Endothelial cell of umbilical vein (primary cell): ENCODE measurements around the gene NUP62. TPM values are rescaled to one million over a fixed set of nuclear protein-coding genes. Genes with fewer than 3 reads are reported as not detected.
A peak's percentile ranks its signal among the peaks of the same experiment; 100 is the strongest.

Experiments
- BruUV-seq: library from RNA; stranded (reverse); fragments of 400-500 nt; replicated peaks from 2 replicates; lab custom pipeline; 2021; lab: Mats Ljungman, UMichigan
- CTCF ChIA-PET: fragments of 300-600, 350-600 bp; sonication (Branson Sonifier 250); formaldehyde crosslinking; loops from one replicate; lab custom pipeline; 2021; ENCODE audit warnings: antibody characterized with exemption, inconsistent platforms; lab: Charles Lee
- POLR2A ChIA-PET: fragments of 300-600, 350-600 bp; sonication (Branson Sonifier 250); formaldehyde crosslinking; loops from one replicate; lab custom pipeline; 2021; ENCODE audit warnings: antibody characterized with exemption, inconsistent platforms; lab: Charles Lee
- DNase-seq: peaks from one replicate; pipeline ENCODE4 v3.0.0-alpha.2; 2011; ENCODE audit warnings: low read depth, low spot score
- FAIRE-seq: peaks from 2 replicates; lab custom pipeline; 2011; peaks lifted over from hg19 to GRCh38; lab: Jason Lieb, UNC
- H2AFZ ChIP-seq: 2 replicates; pipeline ENCODE4 v1.6.0; 2012; ENCODE audit warnings: low read depth, low read length, control low read depth, inconsistent platforms
- H3K27ac ChIP-seq: 2 replicates; pipeline ENCODE4 v1.5.1; 2011; ENCODE audit warnings: low read depth, mild to moderate bottlenecking, control low read depth, low read length, moderate library complexity; ENCODE audit not compliant: insufficient read depth
- H3K27me3 ChIP-seq, 2 experiments: 2 replicates each; pipeline versions ENCODE4 v1.6.0 to v1.6.1; 2011; ENCODE audit warnings: low read length in 2 of 2, mixed read lengths in 1 of 2; ENCODE audit not compliant: control insufficient read depth in 2 of 2, insufficient read depth in 2 of 2
- H3K36me3 ChIP-seq, 2 experiments: 2 replicates in 1 of 2; 3 replicates in 1 of 2; pipeline ENCODE4 v1.5.1; 2011; ENCODE audit warnings: low read length in 2 of 2, mild to moderate bottlenecking in 1 of 2, moderate library complexity in 1 of 2; ENCODE audit not compliant: control insufficient read depth in 2 of 2, insufficient read depth in 2 of 2; ENCODE audit errors: extremely low read depth in 1 of 2
- H3K4me1 ChIP-seq: 3 replicates; pipeline ENCODE4 v1.5.1; 2011; ENCODE audit warnings: mild to moderate bottlenecking, low read length; ENCODE audit not compliant: control insufficient read depth, insufficient read depth; ENCODE audit errors: extremely low read depth
- H3K4me2 ChIP-seq: 2 replicates; pipeline ENCODE4 v1.6.1; 2011; ENCODE audit warnings: low read length, control low read depth, mixed read lengths; ENCODE audit not compliant: insufficient read depth
- H3K4me3 ChIP-seq, 3 experiments: fragments of 200-600 bp in 1 of 3; sonication (generic), shearing (Covaris generic) in 1 of 3; replicated peaks in 1 of 3; 2 replicates each; pipeline ENCODE4 v1.5.1; 2011 to 2016; ENCODE audit warnings: control low read depth in 3 of 3, low read length in 3 of 3, mild to moderate bottlenecking in 2 of 3, inconsistent platforms in 1 of 3, low read depth in 1 of 3, moderate library complexity in 1 of 3; ENCODE audit not compliant: insufficient read depth in 1 of 3
- H3K79me2 ChIP-seq: 2 replicates; pipeline ENCODE4 v1.6.0; 2012; ENCODE audit warnings: low read length, inconsistent platforms; ENCODE audit not compliant: control insufficient read depth, insufficient read depth
- H3K9ac ChIP-seq: replicated peaks from 2 replicates; pipeline ENCODE3; 2011; ENCODE audit warnings: low read length, control low read depth; ENCODE audit not compliant: insufficient read depth; ENCODE audit errors: extremely low read depth
- H3K9me1 ChIP-seq: replicated peaks from 3 replicates; pipeline ENCODE4 v1.6.0; 2011; ENCODE audit warnings: mild to moderate bottlenecking, low read length; ENCODE audit not compliant: control insufficient read depth, insufficient read depth; ENCODE audit errors: extremely low read depth
- H3K9me3 ChIP-seq: replicated peaks from 2 replicates; pipeline ENCODE4 v1.5.1; 2012; ENCODE audit warnings: low read length, inconsistent platforms; ENCODE audit not compliant: control insufficient read depth, insufficient read depth
- H4K20me1 ChIP-seq: replicated peaks from 2 replicates; pipeline ENCODE3; 2011; ENCODE audit warnings: mild to moderate bottlenecking, low read length; ENCODE audit not compliant: control insufficient read depth, insufficient read depth; ENCODE audit errors: extremely low read depth
- FOS ChIP-seq: IDR thresholded peaks from 2 replicates; pipeline ENCODE4 v1.6.1; 2011; ENCODE audit warnings: mild to moderate bottlenecking, low read length, moderate library complexity, borderline replicate concordance; ENCODE audit not compliant: insufficient read depth
- MYC ChIP-seq: IDR thresholded peaks from one replicate; pipeline ENCODE4 v1.6.1; 2011; ENCODE audit warnings: mild to moderate bottlenecking, low read depth, low read length
- POLR2A ChIP-seq: IDR thresholded peaks from 2 replicates; pipeline ENCODE4 v1.6.1; 2012; ENCODE audit warnings: low read depth, mild to moderate bottlenecking, control low read depth, low read length
- POLR2AphosphoS5 ChIP-seq: IDR thresholded peaks from 2 replicates; pipeline ENCODE4 v1.6.1; 2012; ENCODE audit warnings: low read depth, mild to moderate bottlenecking, control low read depth, low read length, moderate library complexity; ENCODE audit not compliant: insufficient read depth
- dilution Hi-C: fragments of 300-500 bp; cut with MboI; formaldehyde crosslinking; loops from one replicate; pipeline ENCODE4 v1.15.0; 2019; ENCODE audit warnings: low sequenced_read_pairs; ENCODE audit not compliant: extremely low pct_ligation_motif_present
- intact Hi-C: fragments of 100-400 bp; cut with micrococcal nuclease; formaldehyde crosslinking; loops from one replicate; pipeline ENCODE4 v1.10.0; 2022
- polyA plus RNA-seq, 4 experiments: library from polyadenylated mRNA; depleted of rRNA in 3 of 4; stranded (reverse) in 3 of 4; unstranded in 1 of 4; fragments of >200 nt; gene quantifications; 2 replicates each; pipeline versions ENCODE4 v1.2.1 to v1.2.3, GENCODE V29; 2011 to 2012; ENCODE audit warnings: missing spikeins in 1 of 4
- total RNA-seq: library from RNA; stranded (reverse); gene quantifications from 2 replicates; pipeline ENCODE4 v1.2.3, GENCODE V29; 2021
- TF ChIP-seq, protein P1 (sequence below): IDR thresholded peaks from 2 replicates; pipeline ENCODE4 v1.6.1; 2011; ENCODE audit not compliant: insufficient read depth, insufficient read length

Gene NUP62
- total and polyA plus RNA-seq, 2 donors (not counting 3 experiments of a cell fraction or from before 2014, with no cell fraction given), result 32.0 to 93.7 TPM

GRCh38 chr19:49929611-49930482 lies 543 bp upstream of the NUP62 start:
- no peaks in the 10 kb centered on the region for H3K9me3 ChIP-seq
- H3K36me3 ChIP-seq, result peaks cover 3 to 6% of the 10 kb centered on the region in 2 experiments
- H4K20me1 ChIP-seq, result no peaks in the 10 kb centered on the region
- H3K4me1 ChIP-seq, result peaks cover 10% of the 10 kb centered on the region
- peak overlapping the region; percentile 6 to 99 (median 91) for H3K4me3 ChIP-seq
- peak; percentile 99 for DNase-seq
- CTCF ChIA-PET, result interaction anchor here (0.9 to 1.0 kb wide), 2 partner anchors 10 to 206 kb away, joined by 3 to 4 read pairs; no protein-coding TSS in a partner anchor
- peaks cover 39% of the 10 kb centered on the region for H3K79me2 ChIP-seq
- BruUV-seq, result no TSS peak
- intact Hi-C loops, result loop anchor here (1.0 to 2.0 kb wide), 4 partner anchors 33 to 289 kb away; partner anchors contain the start of genes AKT1S1, IL4I1, RRAS and TBC1D17
- peak; percentile 97 for FAIRE-seq
- H3K27me3 ChIP-seq, result no peaks in the 10 kb centered on the region
- H3K9me1 ChIP-seq, result no peaks in the 10 kb centered on the region
- dilution Hi-C loops, result no loop called here
- POLR2A ChIA-PET, result interaction anchor here (0.8 to 1.0 kb wide), 4 partner anchors 18 to 54 kb away, joined by 3 to 6 read pairs (median 3); partner anchors contain the start of gene AKT1S1
- peak overlapping the region; percentile 79 for H3K27ac ChIP-seq
- peak overlapping the region; percentile 90 for H3K9ac ChIP-seq
- H2AFZ ChIP-seq, result peak overlapping the region; percentile 44
- TF ChIP-seq MYC (peak; percentile 83), POLR2A (peak; percentile 80), FOS (no peak), POLR2AphosphoS5 (peak; percentile 60)
- TF ChIP-seq, protein P1, sequence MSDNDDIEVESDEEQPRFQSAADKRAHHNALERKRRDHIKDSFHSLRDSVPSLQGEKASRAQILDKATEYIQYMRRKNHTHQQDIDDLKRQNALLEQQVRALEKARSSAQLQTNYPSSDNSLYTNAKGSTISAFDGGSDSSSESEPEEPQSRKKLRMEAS, result peak; percentile 60
- peak overlapping the region; percentile 83 for H3K4me2 ChIP-seq
